Panc1 (cell line): ENCODE data around the gene SPIRE1. TPM values are rescaled to one million over a fixed set of nuclear protein-coding genes. Genes with fewer than 3 reads are reported as not detected.

Experiments used
- ATAC-seq: fragments of 200-7000 bp; cut with Tn5 transposase; 2 replicates; pipeline ENCODE4 v1.9.1; 2020; ENCODE audit warnings: mild to moderate bottlenecking, moderate library complexity
- BruUV-seq: library from RNA; stranded (reverse); fragments of 400-500 nt; replicated peaks from 2 replicates; lab custom pipeline; 2021; lab: Mats Ljungman, UMichigan
- CTCF ChIA-PET: fragments of 300-600 bp; sonication (Branson Sonifier 250); formaldehyde crosslinking; loops from one replicate; lab custom pipeline; 2022; ENCODE audit warnings: antibody characterized with exemption; lab: Charles Lee
- POLR2A ChIA-PET: fragments of 300-600 bp; sonication (Branson Sonifier 250); formaldehyde crosslinking; loops from one replicate; lab custom pipeline; 2022; ENCODE audit warnings: antibody characterized with exemption; lab: Charles Lee
- DNase-seq: peaks from one replicate; pipeline ENCODE4 v3.0.0-alpha.2; 2010; ENCODE audit warnings: low read depth, low spot score
- H3K27ac ChIP-seq: 2 replicates; pipeline ENCODE4 v1.5.1; 2011; ENCODE audit warnings: mild to moderate bottlenecking, low read length, inconsistent platforms
- H3K27me3 ChIP-seq: fragments of 200-500 bp; sonication (Bioruptor generic); 2 replicates; pipeline ENCODE4 v1.6.0; 2014; ENCODE audit warnings: low read length, inconsistent platforms; ENCODE audit not compliant: control insufficient read depth, insufficient read depth
- H3K36me3 ChIP-seq: fragments of 200-500 bp; sonication (Bioruptor generic); 2 replicates; pipeline ENCODE4 v1.5.1; 2014; ENCODE audit warnings: inconsistent platforms, mild to moderate bottlenecking, low read length, moderate library complexity; ENCODE audit not compliant: control insufficient read depth, insufficient read depth
- H3K4me1 ChIP-seq: 2 replicates; pipeline ENCODE4 v1.5.1; 2011; ENCODE audit warnings: inconsistent platforms, mild to moderate bottlenecking, low read length, moderate library complexity; ENCODE audit not compliant: control insufficient read depth, insufficient read depth
- H3K4me3 ChIP-seq, 2 experiments: 2 replicates each; pipeline ENCODE4 v1.5.1; 2011 to 2012; ENCODE audit warnings: low read depth in 2 of 2, low read length in 2 of 2, mild to moderate bottlenecking in 2 of 2, inconsistent platforms in 1 of 2, moderate library complexity in 1 of 2
- H3K9me3 ChIP-seq: fragments of 200-500 bp; sonication (Bioruptor generic); 2 replicates; pipeline ENCODE4 v1.5.1; 2014; ENCODE audit warnings: low read depth, mild to moderate bottlenecking, inconsistent platforms, low read length, moderate library complexity; ENCODE audit not compliant: control insufficient read depth, insufficient read depth
- POLR2AphosphoS5 ChIP-seq: IDR thresholded peaks from 2 replicates; pipeline ENCODE4 v1.6.1; 2012; ENCODE audit warnings: mild to moderate bottlenecking, low read depth, low read length, moderate library complexity
- SIN3A ChIP-seq: IDR thresholded peaks from 2 replicates; pipeline ENCODE4 v1.6.1; 2012; ENCODE audit warnings: low read depth, mild to moderate bottlenecking, low read length, moderate library complexity, borderline replicate concordance; ENCODE audit not compliant: insufficient read depth
- TCF7L2 ChIP-seq: IDR thresholded peaks from 2 replicates; pipeline ENCODE4 v1.6.1; 2011; ENCODE audit warnings: mild to moderate bottlenecking, low read depth, low read length, inconsistent platforms
- in situ Hi-C: cut with HindIII; loops from 2 replicates; pipeline ENCODE4 v1.10.0; 2016; ENCODE audit warnings: low sequenced_read_pairs, low pct_unique_long_range_greater_than_20kb
- intact Hi-C: fragments of 100-400 bp; cut with micrococcal nuclease; formaldehyde crosslinking; loops from one replicate; pipeline ENCODE4 v1.10.0; 2022; ENCODE audit not compliant: unreplicated experiment
- total RNA-seq: library from RNA; stranded (reverse); gene quantifications from one replicate; pipeline ENCODE4 v1.2.1, GENCODE V29; 2021; ENCODE audit not compliant: unreplicated experiment
- TF ChIP-seq, protein P1 (sequence below), 2 experiments: IDR thresholded peaks; 2 replicates each; pipeline ENCODE4 v1.6.1; 2011 to 2012; ENCODE audit warnings: low read depth in 2 of 2, control low read depth in 1 of 2, low read length in 1 of 2, mild to moderate bottlenecking in 1 of 2, moderate library complexity in 1 of 2; ENCODE audit not compliant: insufficient read depth in 1 of 2
- TF ChIP-seq, protein P2 (sequence below): fragments of 450-650 bp; IDR thresholded peaks from 2 replicates; pipeline ENCODE4 v1.5.1; 2017; ENCODE audit warnings: mild to moderate bottlenecking

SPIRE1 gene
- total RNA-seq, 1 experiment from 2014 or later: 45.5 TPM

DNA sequence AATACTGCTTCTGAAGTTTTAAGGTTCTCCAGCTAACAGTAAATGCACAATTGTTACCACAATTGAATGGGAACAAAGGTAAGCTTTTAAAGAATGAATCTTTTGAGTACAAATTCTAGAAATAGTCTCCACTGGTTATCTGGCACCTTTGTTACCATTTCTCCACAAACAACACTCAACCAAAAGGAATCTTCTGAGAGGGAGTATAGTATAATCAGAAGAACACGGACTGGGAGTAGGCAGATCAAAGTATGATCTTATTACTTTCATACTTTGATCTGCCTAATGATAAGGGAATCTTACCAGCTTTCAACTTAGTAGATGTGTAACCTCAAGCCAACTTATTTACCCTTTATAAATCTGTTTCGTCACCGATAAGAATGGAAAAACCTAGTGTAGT lies 43.3 kb upstream of the SPIRE1 start:
- Histone ChIP-seq H3K36me3 (peaks cover 26% of the 10 kb centered on the region), H3K27me3 (no peaks in the 10 kb centered on the region), H3K9me3 (no peaks in the 10 kb centered on the region), H3K27ac (peak overlapping the region; percentile 99), H3K4me3 (peak overlapping the region; percentile 96 to 97), H3K4me1 (peaks cover 18% of the 10 kb centered on the region)
- TF ChIP-seq, protein P1, sequence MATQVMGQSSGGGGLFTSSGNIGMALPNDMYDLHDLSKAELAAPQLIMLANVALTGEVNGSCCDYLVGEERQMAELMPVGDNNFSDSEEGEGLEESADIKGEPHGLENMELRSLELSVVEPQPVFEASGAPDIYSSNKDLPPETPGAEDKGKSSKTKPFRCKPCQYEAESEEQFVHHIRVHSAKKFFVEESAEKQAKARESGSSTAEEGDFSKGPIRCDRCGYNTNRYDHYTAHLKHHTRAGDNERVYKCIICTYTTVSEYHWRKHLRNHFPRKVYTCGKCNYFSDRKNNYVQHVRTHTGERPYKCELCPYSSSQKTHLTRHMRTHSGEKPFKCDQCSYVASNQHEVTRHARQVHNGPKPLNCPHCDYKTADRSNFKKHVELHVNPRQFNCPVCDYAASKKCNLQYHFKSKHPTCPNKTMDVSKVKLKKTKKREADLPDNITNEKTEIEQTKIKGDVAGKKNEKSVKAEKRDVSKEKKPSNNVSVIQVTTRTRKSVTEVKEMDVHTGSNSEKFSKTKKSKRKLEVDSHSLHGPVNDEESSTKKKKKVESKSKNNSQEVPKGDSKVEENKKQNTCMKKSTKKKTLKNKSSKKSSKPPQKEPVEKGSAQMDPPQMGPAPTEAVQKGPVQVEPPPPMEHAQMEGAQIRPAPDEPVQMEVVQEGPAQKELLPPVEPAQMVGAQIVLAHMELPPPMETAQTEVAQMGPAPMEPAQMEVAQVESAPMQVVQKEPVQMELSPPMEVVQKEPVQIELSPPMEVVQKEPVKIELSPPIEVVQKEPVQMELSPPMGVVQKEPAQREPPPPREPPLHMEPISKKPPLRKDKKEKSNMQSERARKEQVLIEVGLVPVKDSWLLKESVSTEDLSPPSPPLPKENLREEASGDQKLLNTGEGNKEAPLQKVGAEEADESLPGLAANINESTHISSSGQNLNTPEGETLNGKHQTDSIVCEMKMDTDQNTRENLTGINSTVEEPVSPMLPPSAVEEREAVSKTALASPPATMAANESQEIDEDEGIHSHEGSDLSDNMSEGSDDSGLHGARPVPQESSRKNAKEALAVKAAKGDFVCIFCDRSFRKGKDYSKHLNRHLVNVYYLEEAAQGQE (IDR thresholded peaks at IDR 0.05; ENCODE audit: insufficient read depth in 1 of 2, low read depth in 2 of 2, low read length in 1 of 2): no peak
- ATAC-seq (no peak), DNase-seq (no peak)
- no TSS peak for BruUV-seq
- ChIA-PET POLR2A (interaction anchor here (0.6 kb wide), 2 partner anchors 219 to 333 kb away, joined by 6 to 11 read pairs; no protein-coding TSS in a partner anchor), CTCF (no interaction called here)
- in situ Hi-C loops (no loop called here), intact Hi-C loops (no loop called here)

DNA sequence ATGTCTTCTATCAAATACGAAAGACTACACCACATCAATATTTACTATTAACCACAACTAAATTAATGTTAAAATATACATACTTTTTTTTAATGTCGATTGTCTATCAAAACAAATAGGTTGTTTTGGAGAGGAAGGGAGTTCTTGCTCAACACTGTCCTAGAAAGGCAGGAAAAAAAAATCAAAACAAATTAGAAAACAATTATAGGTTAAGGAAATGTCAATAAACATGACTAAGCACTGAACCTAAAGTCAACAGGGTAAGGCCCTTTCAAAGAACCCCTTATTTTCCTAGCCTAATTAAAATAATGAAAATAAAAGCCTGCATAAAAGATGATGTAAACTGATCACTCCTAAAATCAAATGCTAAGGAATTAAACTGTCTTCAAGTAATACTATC lies 41.8 kb upstream of the SPIRE1 start:
- no TSS peak for BruUV-seq
- H3K36me3 ChIP-seq: peaks cover 32% of the 10 kb centered on the region
- ATAC-seq: no peak
- POLR2A ChIA-PET: no interaction called here
- TF ChIP-seq, protein P2, sequence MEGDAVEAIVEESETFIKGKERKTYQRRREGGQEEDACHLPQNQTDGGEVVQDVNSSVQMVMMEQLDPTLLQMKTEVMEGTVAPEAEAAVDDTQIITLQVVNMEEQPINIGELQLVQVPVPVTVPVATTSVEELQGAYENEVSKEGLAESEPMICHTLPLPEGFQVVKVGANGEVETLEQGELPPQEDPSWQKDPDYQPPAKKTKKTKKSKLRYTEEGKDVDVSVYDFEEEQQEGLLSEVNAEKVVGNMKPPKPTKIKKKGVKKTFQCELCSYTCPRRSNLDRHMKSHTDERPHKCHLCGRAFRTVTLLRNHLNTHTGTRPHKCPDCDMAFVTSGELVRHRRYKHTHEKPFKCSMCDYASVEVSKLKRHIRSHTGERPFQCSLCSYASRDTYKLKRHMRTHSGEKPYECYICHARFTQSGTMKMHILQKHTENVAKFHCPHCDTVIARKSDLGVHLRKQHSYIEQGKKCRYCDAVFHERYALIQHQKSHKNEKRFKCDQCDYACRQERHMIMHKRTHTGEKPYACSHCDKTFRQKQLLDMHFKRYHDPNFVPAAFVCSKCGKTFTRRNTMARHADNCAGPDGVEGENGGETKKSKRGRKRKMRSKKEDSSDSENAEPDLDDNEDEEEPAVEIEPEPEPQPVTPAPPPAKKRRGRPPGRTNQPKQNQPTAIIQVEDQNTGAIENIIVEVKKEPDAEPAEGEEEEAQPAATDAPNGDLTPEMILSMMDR: no peak
- TF ChIP-seq SIN3A (no peak), TCF7L2 (no peak), POLR2AphosphoS5 (no peak)
- TF ChIP-seq, protein P1 (IDR thresholded peaks at IDR 0.05; ENCODE audit: insufficient read depth in 1 of 2, low read depth in 2 of 2, low read length in 1 of 2): no peak
- peaks cover 18% of the 10 kb centered on the region for H3K4me1 ChIP-seq
- no peak overlapping the region for H3K27ac ChIP-seq
- DNase-seq: no peak
- in situ Hi-C loops: no loop called here
- no peak overlapping the region for H3K4me3 ChIP-seq
- H3K9me3 ChIP-seq: no peaks in the 10 kb centered on the region
- intact Hi-C loops: no loop called here
- CTCF ChIA-PET: no interaction called here
- no peaks in the 10 kb centered on the region for H3K27me3 ChIP-seq
